Thyroid gland (tissue), 4 donors: ENCODE data around the gene TSHZ2. TPM values are rescaled to one million over a fixed set of nuclear protein-coding genes. Genes with fewer than 3 reads are reported as not detected.

Experiments
- DNase-seq, 2 donors: peaks; one replicate each; pipeline ENCODE4 v3.0.0-alpha.2; 2019
- H3K27ac ChIP-seq, 3 donors: fragments of 200-600 bp; sonication (generic); 1 replicate in 2 of 3; 2 replicates in 1 of 3; pipeline ENCODE4 v1.5.1; 2016 to 2019; ENCODE audit warnings: mild to moderate bottlenecking in 1 of 3, moderate library complexity in 1 of 3
- H3K27me3 ChIP-seq: fragments of 200-600 bp; sonication (generic); one replicate; pipeline ENCODE4 v1.5.1; 2019
- H3K36me3 ChIP-seq, 2 donors: fragments of 200-600 bp; sonication (generic); one replicate each; pipeline ENCODE4 v1.5.1; 2016 to 2019
- H3K4me1 ChIP-seq, 2 donors: fragments of 200-600 bp; sonication (generic); one replicate each; pipeline ENCODE4 v1.5.1; 2017 to 2019
- H3K4me3 ChIP-seq, 3 donors: fragments of 200-600 bp; sonication (generic); replicated peaks in 1 of 3; 1 replicate in 2 of 3; 2 replicates in 1 of 3; pipeline ENCODE4 v1.5.1; 2016; ENCODE audit warnings: mild to moderate bottlenecking in 1 of 3
- H3K9me3 ChIP-seq: fragments of 200-600 bp; sonication (generic); one replicate; pipeline ENCODE4 v1.5.1; 2017
- POLR2A ChIP-seq, 2 donors: fragments of 450-650 bp; IDR thresholded peaks; one replicate each; pipeline ENCODE4 v1.6.1; 2017; ENCODE audit warnings: antibody characterized with exemption in 2 of 2, mild to moderate bottlenecking in 2 of 2, moderate library complexity in 1 of 2
- WGBS, 2 donors: methylation state at CpG; one replicate each; pipeline ENCODE4 v1.1.5; 2017; 5-methylcytosine and 5-hydroxymethylcytosine counted together
- intact Hi-C: fragments of 100-400 bp; cut with DNase I; formaldehyde crosslinking; loops from one replicate; pipeline ENCODE4 v1.15.1; 2023
- total RNA-seq, 4 donors: library from RNA; depleted of rRNA; stranded (reverse); fragments of >200 nt; gene quantifications; one replicate each; pipeline ENCODE4 v1.2.3, GENCODE V29; 2016
- TF ChIP-seq, protein P1 (sequence below), 6 experiments: fragments of 200-600 bp in 3 of 6; fragments of 450-650 bp in 3 of 6; sonication (generic) in 3 of 6; IDR thresholded peaks; one replicate each; pipeline ENCODE4 v1.5.1; 2016 to 2019; ENCODE audit warnings: antibody characterized with exemption in 6 of 6, mild to moderate bottlenecking in 2 of 6, inconsistent platforms in 1 of 6, moderate library complexity in 1 of 6

TSHZ2 gene
- total RNA-seq, 4 donors from 2014 or later: 11.0 to 27.9 (median 14.0) TPM

DNA sequence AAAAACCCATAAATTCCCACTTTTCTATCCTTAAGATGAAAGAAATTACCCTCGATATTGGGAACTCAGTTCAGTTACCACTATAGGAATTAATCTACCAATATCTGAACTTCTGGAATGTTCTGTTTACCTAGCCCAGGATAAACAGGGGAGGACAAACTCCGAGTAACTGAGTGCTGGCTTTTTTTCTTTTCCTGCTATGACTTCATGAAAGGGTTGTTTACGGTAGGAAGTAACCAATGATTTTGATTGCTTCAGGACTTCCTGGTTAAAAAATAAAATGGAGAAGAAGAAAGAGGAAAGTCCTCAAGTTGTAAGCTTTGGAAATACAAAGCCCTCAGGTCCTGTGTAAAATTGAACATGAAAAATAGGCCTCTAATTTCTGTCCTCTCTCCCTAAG lies 453.8 kb downstream of the TSHZ2 start:
- Histone ChIP-seq H3K4me3 (no peak overlapping the region), H3K9me3 (no peaks in the 10 kb centered on the region), H3K4me1 (no peaks in the 10 kb centered on the region), H3K27me3 (no peaks in the 10 kb centered on the region), H3K27ac (no peak overlapping the region), H3K36me3 (no peaks in the 10 kb centered on the region)
- DNase-seq: no peak
- WGBS, 2 donors: 75 to 80% methylated on average over 3 of the region's 3 CpGs
- intact Hi-C loops: no loop called here
- TF ChIP-seq, protein P1, sequence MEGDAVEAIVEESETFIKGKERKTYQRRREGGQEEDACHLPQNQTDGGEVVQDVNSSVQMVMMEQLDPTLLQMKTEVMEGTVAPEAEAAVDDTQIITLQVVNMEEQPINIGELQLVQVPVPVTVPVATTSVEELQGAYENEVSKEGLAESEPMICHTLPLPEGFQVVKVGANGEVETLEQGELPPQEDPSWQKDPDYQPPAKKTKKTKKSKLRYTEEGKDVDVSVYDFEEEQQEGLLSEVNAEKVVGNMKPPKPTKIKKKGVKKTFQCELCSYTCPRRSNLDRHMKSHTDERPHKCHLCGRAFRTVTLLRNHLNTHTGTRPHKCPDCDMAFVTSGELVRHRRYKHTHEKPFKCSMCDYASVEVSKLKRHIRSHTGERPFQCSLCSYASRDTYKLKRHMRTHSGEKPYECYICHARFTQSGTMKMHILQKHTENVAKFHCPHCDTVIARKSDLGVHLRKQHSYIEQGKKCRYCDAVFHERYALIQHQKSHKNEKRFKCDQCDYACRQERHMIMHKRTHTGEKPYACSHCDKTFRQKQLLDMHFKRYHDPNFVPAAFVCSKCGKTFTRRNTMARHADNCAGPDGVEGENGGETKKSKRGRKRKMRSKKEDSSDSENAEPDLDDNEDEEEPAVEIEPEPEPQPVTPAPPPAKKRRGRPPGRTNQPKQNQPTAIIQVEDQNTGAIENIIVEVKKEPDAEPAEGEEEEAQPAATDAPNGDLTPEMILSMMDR (IDR thresholded peaks at IDR 0.05): no peak
- no peak for TF ChIP-seq POLR2A (IDR thresholded peaks at IDR 0.05)

DNA sequence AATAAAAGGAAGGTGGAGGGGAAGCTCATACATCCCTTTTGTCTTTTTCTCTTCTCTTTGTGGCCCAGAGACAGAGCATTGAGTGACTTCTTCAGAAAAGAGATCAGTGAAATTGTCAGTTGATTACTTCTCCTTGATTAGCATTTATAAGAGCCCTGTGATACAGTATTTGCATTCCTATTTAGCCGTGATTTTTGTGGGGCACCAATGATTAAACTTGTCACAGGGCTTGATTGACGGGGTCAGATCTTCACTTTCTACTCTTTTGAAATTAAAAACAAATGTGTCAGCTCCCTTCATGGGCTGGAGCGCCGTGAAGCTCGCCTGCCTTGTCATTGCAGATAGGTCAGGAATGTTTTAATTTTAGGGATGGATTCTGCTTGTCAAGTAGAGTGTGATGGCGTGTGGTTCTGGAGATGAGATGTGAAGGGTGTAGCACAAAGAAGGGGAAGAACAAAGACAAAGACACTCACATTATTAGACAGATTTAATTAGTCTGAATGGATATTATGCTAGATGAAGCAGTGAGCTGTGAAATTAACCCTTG lies 454.7 kb downstream of the TSHZ2 start:
- H3K9me3 ChIP-seq: no peaks in the 10 kb centered on the region
- H3K27ac ChIP-seq: no peak overlapping the region
- no peak for DNase-seq
- H3K27me3 ChIP-seq: no peaks in the 10 kb centered on the region
- H3K36me3 ChIP-seq: no peaks in the 10 kb centered on the region
- no peaks in the 10 kb centered on the region for H3K4me1 ChIP-seq
- no peak for TF ChIP-seq POLR2A (IDR thresholded peaks at IDR 0.05)
- TF ChIP-seq, protein P1 (IDR thresholded peaks at IDR 0.05): no peak
- no peak overlapping the region for H3K4me3 ChIP-seq
- intact Hi-C loops: no loop called here
- WGBS, 2 donors: 94% methylated on average over 6 of the region's 6 CpGs

DNA sequence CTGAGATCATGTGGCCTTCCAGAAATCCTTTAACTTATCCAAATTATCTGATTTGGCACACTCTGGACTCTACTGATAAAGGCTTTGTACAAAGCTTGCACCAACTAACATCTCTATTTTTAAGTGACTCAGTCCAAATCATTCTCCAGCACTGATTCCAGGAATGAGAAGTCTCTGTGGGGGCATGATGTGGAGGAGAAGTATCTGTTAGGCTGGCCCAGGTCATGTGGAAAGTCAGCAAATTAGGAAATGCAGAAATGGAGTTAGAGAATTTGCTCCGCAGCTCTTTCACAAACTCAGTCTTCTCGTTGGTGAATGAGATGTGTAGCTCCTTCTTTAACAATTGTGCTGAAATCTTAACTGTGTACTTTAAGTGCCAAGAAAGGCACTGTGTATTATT lies 455.8 kb downstream of the TSHZ2 start:
- no peaks in the 10 kb centered on the region for H3K27me3 ChIP-seq
- no peak for DNase-seq
- no peak overlapping the region for H3K27ac ChIP-seq
- TF ChIP-seq POLR2A (IDR thresholded peaks at IDR 0.05): no peak
- TF ChIP-seq, protein P1 (IDR thresholded peaks at IDR 0.05): no peak
- no peak overlapping the region for H3K4me3 ChIP-seq
- 79 to 87% methylated on average over 2 of the region's 2 CpGs for WGBS, 2 donors
- no peaks in the 10 kb centered on the region for H3K9me3 ChIP-seq
- no peaks in the 10 kb centered on the region for H3K4me1 ChIP-seq
- intact Hi-C loops: no loop called here
- H3K36me3 ChIP-seq: no peaks in the 10 kb centered on the region

DNA sequence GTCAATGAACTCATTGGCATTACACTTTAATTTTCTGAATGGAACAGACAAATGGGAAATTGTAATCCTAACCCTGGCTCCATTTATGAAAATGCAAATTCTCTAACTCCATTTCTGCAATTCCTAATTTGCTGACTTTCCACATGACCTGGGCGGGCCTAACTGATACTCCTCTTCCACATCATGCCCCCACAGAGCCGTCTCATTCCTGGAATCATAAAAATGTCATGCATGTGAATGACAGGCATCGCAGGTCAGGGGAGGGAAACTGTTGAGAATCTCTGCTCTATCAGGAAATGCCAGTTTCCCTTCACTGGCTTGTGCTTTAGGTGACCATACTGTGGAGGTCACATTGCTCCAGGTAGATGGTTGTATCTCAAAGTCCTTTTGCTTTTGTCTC lies 456.4 kb downstream of the TSHZ2 start:
- H3K4me1 ChIP-seq: no peaks in the 10 kb centered on the region
- whole genome bisulfite sequencing, 2 donors: 78 to 90% methylated on average over 3 of the region's 3 CpGs
- no peaks in the 10 kb centered on the region for H3K27me3 ChIP-seq
- intact Hi-C loops: no loop called here
- no peak overlapping the region for H3K4me3 ChIP-seq
- no peak overlapping the region for H3K27ac ChIP-seq
- TF ChIP-seq, protein P1 (IDR thresholded peaks at IDR 0.05): no peak
- no peaks in the 10 kb centered on the region for H3K36me3 ChIP-seq
- H3K9me3 ChIP-seq: no peaks in the 10 kb centered on the region
- no peak for DNase-seq

DNA sequence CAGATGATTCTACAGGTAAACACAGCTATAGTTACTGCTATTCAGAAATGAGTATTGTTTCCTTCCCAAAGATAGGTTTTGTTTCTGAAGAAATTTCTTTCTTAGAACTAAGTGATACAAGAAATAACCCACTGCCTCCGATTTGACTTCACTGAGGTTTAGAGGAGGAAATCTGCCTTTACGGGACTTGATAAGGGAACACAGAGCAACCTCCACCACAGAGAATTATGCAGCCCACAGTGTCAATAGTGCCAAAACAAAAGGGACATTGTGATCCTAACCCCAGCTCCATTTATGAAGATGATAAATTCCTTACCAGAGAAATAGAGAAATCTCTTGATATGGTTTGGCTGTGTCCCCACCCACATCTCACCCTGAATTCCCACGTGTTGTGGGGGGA lies 456.8 kb downstream of the TSHZ2 start:
- Histone ChIP-seq H3K4me1 (no peaks in the 10 kb centered on the region), H3K27me3 (no peaks in the 10 kb centered on the region), H3K4me3 (no peak overlapping the region), H3K9me3 (no peaks in the 10 kb centered on the region), H3K27ac (no peak overlapping the region), H3K36me3 (no peaks in the 10 kb centered on the region)
- intact Hi-C loops: no loop called here
- TF ChIP-seq POLR2A (IDR thresholded peaks at IDR 0.05): no peak
- TF ChIP-seq, protein P1 (IDR thresholded peaks at IDR 0.05): no peak
- WGBS, 2 donors: 84 to 86% methylated on average over 3 of the region's 3 CpGs
- DNase-seq: no peak
